WTC11 (cell line): ENCODE results near the gene ZNF579. TPM values are rescaled to one million over a fixed set of nuclear protein-coding genes. Genes with fewer than 3 reads are reported as not detected.

Experiments used
- ATAC-seq: fragments of 200-7000 bp; cut with Tn5 transposase; 2 replicates; pipeline ENCODE4 v1.10.0; 2021; ENCODE audit warnings: mild to moderate bottlenecking, moderate library complexity
- CTCF ChIA-PET: fragments of 300-600 bp; sonication (Branson Sonifier 250); formaldehyde crosslinking; loops from one replicate; lab custom pipeline; 2021; ENCODE audit warnings: antibody characterized with exemption; lab: Charles Lee
- POLR2A ChIA-PET: fragments of 350-600 bp; sonication (Branson Sonifier 250); formaldehyde crosslinking; loops from one replicate; lab custom pipeline; 2021; ENCODE audit warnings: antibody characterized with exemption; lab: Charles Lee
- DNase-seq: peaks from one replicate; pipeline ENCODE4 v3.0.0; 2021; ENCODE audit warnings: low spot score
- H3K27ac Mint-ChIP-seq: 2 replicates; pipeline ENCODE4 v1.8.0; 2021; ENCODE audit warnings: mixed read lengths
- H3K27me3 Mint-ChIP-seq: 2 replicates; pipeline ENCODE4 v1.8.0; 2021; ENCODE audit warnings: low read depth, mild to moderate bottlenecking, moderate library complexity, mixed read lengths
- H3K36me3 Mint-ChIP-seq: 2 replicates; pipeline ENCODE4 v1.8.0; 2021; ENCODE audit warnings: mixed read lengths
- H3K4me1 Mint-ChIP-seq: 2 replicates; pipeline ENCODE4 v1.8.0; 2022; ENCODE audit warnings: mixed read lengths
- H3K4me3 Mint-ChIP-seq: 2 replicates; pipeline ENCODE4 v1.8.0; 2021; ENCODE audit warnings: mild to moderate bottlenecking, moderate library complexity, mixed read lengths
- H3K9me3 Mint-ChIP-seq: 2 replicates; pipeline ENCODE4 v1.8.0; 2021; ENCODE audit warnings: mixed read lengths
- E2F1 ChIP-seq: sonication (generic); formaldehyde crosslinking; IDR thresholded peaks from 2 replicates; pipeline ENCODE4 v1.8.0; 2022; ENCODE audit warnings: mild to moderate bottlenecking, missing genetic modification reagents
- FOXJ3 ChIP-seq: sonication (generic); formaldehyde crosslinking; IDR thresholded peaks from 2 replicates; pipeline ENCODE4 v1.9.0; 2021; ENCODE audit warnings: missing genetic modification reagents, mild to moderate bottlenecking, borderline replicate concordance
- GRHL2 ChIP-seq: fragments of 250-450 bp; sonication (Bioruptor Pico); IDR thresholded peaks from 2 replicates; pipeline ENCODE4 v1.8.0; 2022; ENCODE audit warnings: mild to moderate bottlenecking, moderate library complexity; ENCODE audit not compliant: insufficient replicate concordance, severe bottlenecking
- GTF2I ChIP-seq: fragments of 250-450 bp; sonication (Bioruptor Pico); conservative IDR thresholded peaks from 2 replicates; pipeline ENCODE4 v1.4.0; 2021; ENCODE audit warnings: mild to moderate bottlenecking
- HMGA2 ChIP-seq: fragments of 250-450 bp; sonication (Bioruptor Pico); IDR thresholded peaks from 2 replicates; pipeline ENCODE4 v1.4.0; 2021; ENCODE audit warnings: mild to moderate bottlenecking, moderate library complexity
- MAX ChIP-seq: sonication (generic); formaldehyde crosslinking; IDR thresholded peaks from 2 replicates; pipeline ENCODE4 v1.8.0; 2022; ENCODE audit warnings: mild to moderate bottlenecking, missing genetic modification reagents
- NFATC4 ChIP-seq: fragments of 250-450 bp; sonication (Bioruptor Pico); IDR thresholded peaks from 2 replicates; pipeline ENCODE4 v1.9.0; 2021; ENCODE audit warnings: mild to moderate bottlenecking
- NFE2L1 ChIP-seq: sonication (generic); formaldehyde crosslinking; IDR thresholded peaks from 2 replicates; pipeline ENCODE4 v1.8.1; 2023; ENCODE audit warnings: missing genetic modification reagents
- NR3C1 ChIP-seq: sonication (generic); formaldehyde crosslinking; conservative IDR thresholded peaks from 2 replicates; pipeline ENCODE4 v1.8.1; 2023; ENCODE audit warnings: low read depth, mild to moderate bottlenecking, missing genetic modification reagents
- SMAD4 ChIP-seq: sonication (generic); formaldehyde crosslinking; IDR thresholded peaks from 2 replicates; pipeline ENCODE4 v1.8.0; 2022; ENCODE audit warnings: mild to moderate bottlenecking, missing genetic modification reagents
- SP1 ChIP-seq: sonication (generic); formaldehyde crosslinking; conservative IDR thresholded peaks from 2 replicates; pipeline ENCODE4 v1.8.1; 2022; ENCODE audit warnings: missing genetic modification reagents
- STAT6 ChIP-seq: sonication (generic); formaldehyde crosslinking; conservative IDR thresholded peaks from 2 replicates; pipeline ENCODE4 v1.8.1; 2023; ENCODE audit warnings: mild to moderate bottlenecking, low read depth, missing genetic modification reagents, moderate library complexity
- ZNF263 ChIP-seq: sonication (generic); formaldehyde crosslinking; IDR thresholded peaks from 2 replicates; pipeline ENCODE4 v1.8.1; 2022; ENCODE audit warnings: low read depth, mild to moderate bottlenecking, moderate library complexity, missing genetic modification reagents
- ZNF396 ChIP-seq: fragments of 250-450 bp; sonication (Bioruptor Pico); IDR thresholded peaks from 2 replicates; pipeline ENCODE4 v1.8.0; 2021; ENCODE audit warnings: mild to moderate bottlenecking, moderate library complexity, borderline replicate concordance
- total RNA-seq: library from RNA; stranded (reverse); gene quantifications from 3 replicates; pipeline ENCODE4 v1.2.3, GENCODE V29; 2021
- TF ChIP-seq, protein P1 (sequence below): sonication (generic); formaldehyde crosslinking; IDR thresholded peaks from 2 replicates; pipeline ENCODE4 v1.8.1; 2023; ENCODE audit warnings: mild to moderate bottlenecking, missing genetic modification reagents, borderline replicate concordance
- TF ChIP-seq, protein P2 (sequence below): sonication (generic); formaldehyde crosslinking; IDR thresholded peaks from 2 replicates; pipeline ENCODE4 v1.8.1; 2022; ENCODE audit warnings: missing genetic modification reagents, borderline replicate concordance
- TF ChIP-seq, protein P3 (sequence below): fragments of 250-450 bp; sonication (Bioruptor Pico); IDR thresholded peaks from 2 replicates; pipeline ENCODE4 v1.9.0; 2021; ENCODE audit warnings: mild to moderate bottlenecking
- TF ChIP-seq, protein P4 (sequence below): fragments of 250-450 bp; sonication (Bioruptor Pico); IDR thresholded peaks from 2 replicates; pipeline ENCODE4 v2.1.2; 2022; ENCODE audit warnings: mild to moderate bottlenecking, moderate library complexity

Gene ZNF579
- total RNA-seq, 1 experiment from 2014 or later: 30.0 TPM

DNA sequence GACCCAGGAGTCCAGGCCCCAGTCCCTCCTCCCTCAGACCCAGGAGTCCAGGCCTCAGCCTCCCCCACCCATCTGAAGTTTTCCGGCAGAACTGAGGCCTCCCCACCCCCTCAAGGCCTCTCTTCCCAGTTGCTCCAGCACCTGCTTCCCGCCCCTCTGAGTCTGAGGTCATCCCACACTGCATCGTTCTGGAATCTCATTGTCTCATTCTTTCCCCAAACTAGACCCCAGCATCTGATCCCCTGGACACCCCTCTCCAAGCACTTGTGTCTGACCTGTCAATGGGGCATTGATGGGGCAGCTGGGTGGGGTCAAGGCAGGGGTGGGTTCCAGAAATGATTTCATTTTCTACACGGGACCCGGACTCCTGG, 42.9 kb downstream of the ZNF579 start:
- H3K4me3 Mint-ChIP-seq: no peak overlapping the region
- peaks cover 7% of the 10 kb centered on the region for H3K27me3 Mint-ChIP-seq
- peaks cover 11% of the 10 kb centered on the region for H3K4me1 Mint-ChIP-seq
- ATAC-seq (peak; percentile 33), DNase-seq (no peak)
- POLR2A ChIA-PET: no interaction called here
- H3K27ac Mint-ChIP-seq: no peak overlapping the region
- peaks cover 10% of the 10 kb centered on the region for H3K9me3 Mint-ChIP-seq
- TF ChIP-seq NFATC4 (CRISPR knock-in tag) (no peak), NFE2L1 (CRISPR knock-in tag) (no peak), NR3C1 (CRISPR knock-in tag) (no peak), GRHL2 (no peak), SP1 (CRISPR knock-in tag) (no peak), ZNF396 (CRISPR knock-in tag) (no peak), MAX (CRISPR knock-in tag) (no peak), STAT6 (no peak), HMGA2 (no peak), GTF2I (CRISPR knock-in tag) (no peak)
- TF ChIP-seq, protein P1, sequence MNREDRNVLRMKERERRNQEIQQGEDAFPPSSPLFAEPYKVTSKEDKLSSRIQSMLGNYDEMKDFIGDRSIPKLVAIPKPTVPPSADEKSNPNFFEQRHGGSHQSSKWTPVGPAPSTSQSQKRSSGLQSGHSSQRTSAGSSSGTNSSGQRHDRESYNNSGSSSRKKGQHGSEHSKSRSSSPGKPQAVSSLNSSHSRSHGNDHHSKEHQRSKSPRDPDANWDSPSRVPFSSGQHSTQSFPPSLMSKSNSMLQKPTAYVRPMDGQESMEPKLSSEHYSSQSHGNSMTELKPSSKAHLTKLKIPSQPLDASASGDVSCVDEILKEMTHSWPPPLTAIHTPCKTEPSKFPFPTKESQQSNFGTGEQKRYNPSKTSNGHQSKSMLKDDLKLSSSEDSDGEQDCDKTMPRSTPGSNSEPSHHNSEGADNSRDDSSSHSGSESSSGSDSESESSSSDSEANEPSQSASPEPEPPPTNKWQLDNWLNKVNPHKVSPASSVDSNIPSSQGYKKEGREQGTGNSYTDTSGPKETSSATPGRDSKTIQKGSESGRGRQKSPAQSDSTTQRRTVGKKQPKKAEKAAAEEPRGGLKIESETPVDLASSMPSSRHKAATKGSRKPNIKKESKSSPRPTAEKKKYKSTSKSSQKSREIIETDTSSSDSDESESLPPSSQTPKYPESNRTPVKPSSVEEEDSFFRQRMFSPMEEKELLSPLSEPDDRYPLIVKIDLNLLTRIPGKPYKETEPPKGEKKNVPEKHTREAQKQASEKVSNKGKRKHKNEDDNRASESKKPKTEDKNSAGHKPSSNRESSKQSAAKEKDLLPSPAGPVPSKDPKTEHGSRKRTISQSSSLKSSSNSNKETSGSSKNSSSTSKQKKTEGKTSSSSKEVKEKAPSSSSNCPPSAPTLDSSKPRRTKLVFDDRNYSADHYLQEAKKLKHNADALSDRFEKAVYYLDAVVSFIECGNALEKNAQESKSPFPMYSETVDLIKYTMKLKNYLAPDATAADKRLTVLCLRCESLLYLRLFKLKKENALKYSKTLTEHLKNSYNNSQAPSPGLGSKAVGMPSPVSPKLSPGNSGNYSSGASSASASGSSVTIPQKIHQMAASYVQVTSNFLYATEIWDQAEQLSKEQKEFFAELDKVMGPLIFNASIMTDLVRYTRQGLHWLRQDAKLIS (CRISPR knock-in tag): no peak
- TF ChIP-seq, protein P2, sequence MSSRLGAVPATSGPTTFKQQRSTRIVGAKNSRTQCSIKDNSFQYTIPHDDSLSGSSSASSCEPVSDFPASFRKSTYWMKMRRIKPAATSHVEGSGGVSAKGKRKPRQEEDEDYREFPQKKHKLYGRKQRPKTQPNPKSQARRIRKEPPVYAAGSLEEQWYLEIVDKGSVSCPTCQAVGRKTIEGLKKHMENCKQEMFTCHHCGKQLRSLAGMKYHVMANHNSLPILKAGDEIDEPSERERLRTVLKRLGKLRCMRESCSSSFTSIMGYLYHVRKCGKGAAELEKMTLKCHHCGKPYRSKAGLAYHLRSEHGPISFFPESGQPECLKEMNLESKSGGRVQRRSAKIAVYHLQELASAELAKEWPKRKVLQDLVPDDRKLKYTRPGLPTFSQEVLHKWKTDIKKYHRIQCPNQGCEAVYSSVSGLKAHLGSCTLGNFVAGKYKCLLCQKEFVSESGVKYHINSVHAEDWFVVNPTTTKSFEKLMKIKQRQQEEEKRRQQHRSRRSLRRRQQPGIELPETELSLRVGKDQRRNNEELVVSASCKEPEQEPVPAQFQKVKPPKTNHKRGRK (CRISPR knock-in tag): no peak
- TF ChIP-seq, all 79 proteins: peak for 0
- H3K36me3 Mint-ChIP-seq: no peaks in the 10 kb centered on the region
- CTCF ChIA-PET: interaction anchor here (0.7 kb wide), 1 partner anchor 13 kb away, joined by 3 read pairs; no protein-coding TSS in a partner anchor

GRCh38 chr19:55536951-55537740, 43.5 kb downstream of the ZNF579 start, which contains the start of gene SBK2:
TSS of gene SBK2 (minus strand) at chr19:55537133. CDS start at chr19:55536294, 839 bp downstream.
- peaks cover 7% of the 10 kb centered on the region for H3K27me3 Mint-ChIP-seq
- H3K36me3 Mint-ChIP-seq: no peaks in the 10 kb centered on the region
- H3K4me1 Mint-ChIP-seq: peaks cover 11% of the 10 kb centered on the region
- DNase-seq (peak; percentile 96), ATAC-seq (peak; percentile 97)
- peak within 1 kb of the TSS; percentile 37 for H3K4me3 Mint-ChIP-seq
- CTCF ChIA-PET: interaction anchor here (0.7 to 2.3 kb wide), 2 partner anchors 13 to 33 kb away, joined by 3 to 10 read pairs; no protein-coding TSS in a partner anchor
- H3K9me3 Mint-ChIP-seq: peaks cover 6% of the 10 kb centered on the region
- no peak within 1 kb of the TSS for H3K27ac Mint-ChIP-seq
- POLR2A ChIA-PET: no interaction called here
- TF ChIP-seq, protein P1 (CRISPR knock-in tag): no peak
- TF ChIP-seq, protein P3, sequence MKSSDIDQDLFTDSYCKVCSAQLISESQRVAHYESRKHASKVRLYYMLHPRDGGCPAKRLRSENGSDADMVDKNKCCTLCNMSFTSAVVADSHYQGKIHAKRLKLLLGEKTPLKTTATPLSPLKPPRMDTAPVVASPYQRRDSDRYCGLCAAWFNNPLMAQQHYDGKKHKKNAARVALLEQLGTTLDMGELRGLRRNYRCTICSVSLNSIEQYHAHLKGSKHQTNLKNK (CRISPR knock-in tag): no peak
- no peak for TF ChIP-seq SMAD4
- TF ChIP-seq, protein P4, sequence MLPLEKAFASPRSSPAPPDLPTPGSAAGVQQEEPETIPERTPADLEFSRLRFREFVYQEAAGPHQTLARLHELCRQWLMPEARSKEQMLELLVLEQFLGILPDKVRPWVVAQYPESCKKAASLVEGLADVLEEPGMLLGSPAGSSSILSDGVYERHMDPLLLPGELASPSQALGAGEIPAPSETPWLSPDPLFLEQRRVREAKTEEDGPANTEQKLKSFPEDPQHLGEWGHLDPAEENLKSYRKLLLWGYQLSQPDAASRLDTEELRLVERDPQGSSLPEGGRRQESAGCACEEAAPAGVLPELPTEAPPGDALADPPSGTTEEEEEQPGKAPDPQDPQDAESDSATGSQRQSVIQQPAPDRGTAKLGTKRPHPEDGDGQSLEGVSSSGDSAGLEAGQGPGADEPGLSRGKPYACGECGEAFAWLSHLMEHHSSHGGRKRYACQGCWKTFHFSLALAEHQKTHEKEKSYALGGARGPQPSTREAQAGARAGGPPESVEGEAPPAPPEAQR (CRISPR knock-in tag): no peak
- no peak for TF ChIP-seq ZNF263 (CRISPR knock-in tag)
- no peak for TF ChIP-seq E2F1 (CRISPR knock-in tag)
- TF ChIP-seq FOXJ3: no peak
